PFSK-1 (cell line): ENCODE results near the gene EPHA7.

Experiments
- POLR2AphosphoS5 ChIP-seq: IDR thresholded peaks from 2 replicates; pipeline ENCODE4 v1.6.1; 2012; ENCODE audit warnings: low read depth, mild to moderate bottlenecking, control low read depth, low read length, moderate library complexity
- SIN3A ChIP-seq: IDR thresholded peaks from 2 replicates; pipeline ENCODE4 v1.6.1; 2012; ENCODE audit warnings: mild to moderate bottlenecking, low read length, moderate library complexity, borderline replicate concordance; ENCODE audit not compliant: insufficient read depth
- TAF1 ChIP-seq: IDR thresholded peaks from 2 replicates; pipeline ENCODE4 v1.6.1; 2012; ENCODE audit warnings: low read length, control low read depth, borderline replicate concordance; ENCODE audit not compliant: insufficient read depth
- TF ChIP-seq, protein P1 (sequence below), 2 experiments: IDR thresholded peaks; 2 replicates each; pipeline versions ENCODE4 v1.6.1 to v1.8.0; 2011 to 2012; ENCODE audit warnings: low read depth in 2 of 2, low read length in 2 of 2, control low read depth in 1 of 2, inconsistent platforms in 1 of 2, mild to moderate bottlenecking in 1 of 2, moderate library complexity in 1 of 2; ENCODE audit not compliant: insufficient read depth in 1 of 2

GRCh38 chr6:93341900-93342613 is 77.3 kb downstream of the EPHA7 start:
- no peak for TF ChIP-seq POLR2AphosphoS5
- TF ChIP-seq TAF1 = no peak
- no peak for TF ChIP-seq SIN3A
- TF ChIP-seq, protein P1, sequence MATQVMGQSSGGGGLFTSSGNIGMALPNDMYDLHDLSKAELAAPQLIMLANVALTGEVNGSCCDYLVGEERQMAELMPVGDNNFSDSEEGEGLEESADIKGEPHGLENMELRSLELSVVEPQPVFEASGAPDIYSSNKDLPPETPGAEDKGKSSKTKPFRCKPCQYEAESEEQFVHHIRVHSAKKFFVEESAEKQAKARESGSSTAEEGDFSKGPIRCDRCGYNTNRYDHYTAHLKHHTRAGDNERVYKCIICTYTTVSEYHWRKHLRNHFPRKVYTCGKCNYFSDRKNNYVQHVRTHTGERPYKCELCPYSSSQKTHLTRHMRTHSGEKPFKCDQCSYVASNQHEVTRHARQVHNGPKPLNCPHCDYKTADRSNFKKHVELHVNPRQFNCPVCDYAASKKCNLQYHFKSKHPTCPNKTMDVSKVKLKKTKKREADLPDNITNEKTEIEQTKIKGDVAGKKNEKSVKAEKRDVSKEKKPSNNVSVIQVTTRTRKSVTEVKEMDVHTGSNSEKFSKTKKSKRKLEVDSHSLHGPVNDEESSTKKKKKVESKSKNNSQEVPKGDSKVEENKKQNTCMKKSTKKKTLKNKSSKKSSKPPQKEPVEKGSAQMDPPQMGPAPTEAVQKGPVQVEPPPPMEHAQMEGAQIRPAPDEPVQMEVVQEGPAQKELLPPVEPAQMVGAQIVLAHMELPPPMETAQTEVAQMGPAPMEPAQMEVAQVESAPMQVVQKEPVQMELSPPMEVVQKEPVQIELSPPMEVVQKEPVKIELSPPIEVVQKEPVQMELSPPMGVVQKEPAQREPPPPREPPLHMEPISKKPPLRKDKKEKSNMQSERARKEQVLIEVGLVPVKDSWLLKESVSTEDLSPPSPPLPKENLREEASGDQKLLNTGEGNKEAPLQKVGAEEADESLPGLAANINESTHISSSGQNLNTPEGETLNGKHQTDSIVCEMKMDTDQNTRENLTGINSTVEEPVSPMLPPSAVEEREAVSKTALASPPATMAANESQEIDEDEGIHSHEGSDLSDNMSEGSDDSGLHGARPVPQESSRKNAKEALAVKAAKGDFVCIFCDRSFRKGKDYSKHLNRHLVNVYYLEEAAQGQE (IDR thresholded peaks at IDR 0.05; ENCODE audit: insufficient read depth in 1 of 2, low read depth in 2 of 2, low read length in 2 of 2) = no peak
